HL-60 (cell line): Measurements from ENCODE around the gene TMEM123.

Experiments
- GABPA ChIP-seq: IDR thresholded peaks from 2 replicates; pipeline ENCODE4 v1.6.1; 2012; ENCODE audit warnings: low read depth
- POLR2AphosphoS5 ChIP-seq: IDR thresholded peaks from 2 replicates; pipeline ENCODE4 v1.6.1; 2012; ENCODE audit warnings: low read depth
- SPI1 ChIP-seq: IDR thresholded peaks from 2 replicates; pipeline ENCODE4 v1.6.1; 2012; ENCODE audit warnings: low read depth, mild to moderate bottlenecking, borderline replicate concordance
- TF ChIP-seq, protein P1 (sequence below): IDR thresholded peaks from one replicate; pipeline ENCODE4 v1.5.1; 2011; ENCODE audit warnings: low read length, control low read depth, inconsistent platforms; ENCODE audit not compliant: insufficient read depth
- TF ChIP-seq, protein P2 (sequence below): IDR thresholded peaks from 2 replicates; pipeline ENCODE4 v1.6.1; 2012; ENCODE audit warnings: low read depth; ENCODE audit not compliant: insufficient replicate concordance

DNA sequence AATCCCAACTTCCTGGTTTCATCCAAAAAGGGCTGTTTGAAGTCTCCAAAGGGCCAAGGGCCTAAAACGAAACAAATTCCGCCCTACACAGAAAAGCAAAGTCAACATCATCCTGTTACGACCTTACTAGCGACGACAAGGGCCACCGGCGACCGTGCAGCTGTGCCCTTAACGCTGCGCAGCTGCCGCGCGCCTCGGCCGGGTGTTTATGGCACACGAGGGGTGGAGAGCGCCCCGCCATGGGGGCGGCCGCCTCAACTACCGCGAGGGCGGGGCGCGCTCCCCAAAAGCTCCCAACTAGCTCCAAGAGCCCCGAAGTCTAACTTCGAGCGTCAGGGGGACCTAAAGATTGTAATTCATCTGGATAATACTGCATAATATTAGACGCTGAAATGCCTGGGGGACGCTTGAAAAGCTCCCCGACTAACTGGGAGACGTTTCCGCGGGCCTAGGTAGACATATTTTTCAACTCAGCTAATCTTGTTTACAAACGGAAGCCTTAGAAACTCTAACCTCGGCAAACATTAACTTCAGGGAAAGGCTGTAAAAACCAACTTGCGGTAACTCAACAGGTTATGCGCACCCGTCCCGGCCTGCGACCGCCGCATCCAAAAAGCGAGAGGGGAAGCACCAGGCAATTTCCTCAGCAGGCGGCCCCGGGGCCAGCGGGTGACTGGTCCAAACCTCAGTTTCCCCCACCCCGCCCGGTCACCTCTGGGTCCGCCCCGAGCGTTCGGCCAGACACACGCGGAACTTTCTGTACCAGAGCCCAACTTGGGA lies 694 bp downstream of the TMEM123 start:
- TF ChIP-seq, protein P1, sequence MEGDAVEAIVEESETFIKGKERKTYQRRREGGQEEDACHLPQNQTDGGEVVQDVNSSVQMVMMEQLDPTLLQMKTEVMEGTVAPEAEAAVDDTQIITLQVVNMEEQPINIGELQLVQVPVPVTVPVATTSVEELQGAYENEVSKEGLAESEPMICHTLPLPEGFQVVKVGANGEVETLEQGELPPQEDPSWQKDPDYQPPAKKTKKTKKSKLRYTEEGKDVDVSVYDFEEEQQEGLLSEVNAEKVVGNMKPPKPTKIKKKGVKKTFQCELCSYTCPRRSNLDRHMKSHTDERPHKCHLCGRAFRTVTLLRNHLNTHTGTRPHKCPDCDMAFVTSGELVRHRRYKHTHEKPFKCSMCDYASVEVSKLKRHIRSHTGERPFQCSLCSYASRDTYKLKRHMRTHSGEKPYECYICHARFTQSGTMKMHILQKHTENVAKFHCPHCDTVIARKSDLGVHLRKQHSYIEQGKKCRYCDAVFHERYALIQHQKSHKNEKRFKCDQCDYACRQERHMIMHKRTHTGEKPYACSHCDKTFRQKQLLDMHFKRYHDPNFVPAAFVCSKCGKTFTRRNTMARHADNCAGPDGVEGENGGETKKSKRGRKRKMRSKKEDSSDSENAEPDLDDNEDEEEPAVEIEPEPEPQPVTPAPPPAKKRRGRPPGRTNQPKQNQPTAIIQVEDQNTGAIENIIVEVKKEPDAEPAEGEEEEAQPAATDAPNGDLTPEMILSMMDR = no peak
- TF ChIP-seq, protein P2, sequence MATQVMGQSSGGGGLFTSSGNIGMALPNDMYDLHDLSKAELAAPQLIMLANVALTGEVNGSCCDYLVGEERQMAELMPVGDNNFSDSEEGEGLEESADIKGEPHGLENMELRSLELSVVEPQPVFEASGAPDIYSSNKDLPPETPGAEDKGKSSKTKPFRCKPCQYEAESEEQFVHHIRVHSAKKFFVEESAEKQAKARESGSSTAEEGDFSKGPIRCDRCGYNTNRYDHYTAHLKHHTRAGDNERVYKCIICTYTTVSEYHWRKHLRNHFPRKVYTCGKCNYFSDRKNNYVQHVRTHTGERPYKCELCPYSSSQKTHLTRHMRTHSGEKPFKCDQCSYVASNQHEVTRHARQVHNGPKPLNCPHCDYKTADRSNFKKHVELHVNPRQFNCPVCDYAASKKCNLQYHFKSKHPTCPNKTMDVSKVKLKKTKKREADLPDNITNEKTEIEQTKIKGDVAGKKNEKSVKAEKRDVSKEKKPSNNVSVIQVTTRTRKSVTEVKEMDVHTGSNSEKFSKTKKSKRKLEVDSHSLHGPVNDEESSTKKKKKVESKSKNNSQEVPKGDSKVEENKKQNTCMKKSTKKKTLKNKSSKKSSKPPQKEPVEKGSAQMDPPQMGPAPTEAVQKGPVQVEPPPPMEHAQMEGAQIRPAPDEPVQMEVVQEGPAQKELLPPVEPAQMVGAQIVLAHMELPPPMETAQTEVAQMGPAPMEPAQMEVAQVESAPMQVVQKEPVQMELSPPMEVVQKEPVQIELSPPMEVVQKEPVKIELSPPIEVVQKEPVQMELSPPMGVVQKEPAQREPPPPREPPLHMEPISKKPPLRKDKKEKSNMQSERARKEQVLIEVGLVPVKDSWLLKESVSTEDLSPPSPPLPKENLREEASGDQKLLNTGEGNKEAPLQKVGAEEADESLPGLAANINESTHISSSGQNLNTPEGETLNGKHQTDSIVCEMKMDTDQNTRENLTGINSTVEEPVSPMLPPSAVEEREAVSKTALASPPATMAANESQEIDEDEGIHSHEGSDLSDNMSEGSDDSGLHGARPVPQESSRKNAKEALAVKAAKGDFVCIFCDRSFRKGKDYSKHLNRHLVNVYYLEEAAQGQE = no peak
- TF ChIP-seq POLR2AphosphoS5 (peak; percentile 60; the same call in 1 of the 2 replicates), SPI1 (no peak), GABPA (no peak)
